ENCODE measurements around the gene CTAG1A. TPM values are rescaled to one million over a fixed set of nuclear protein-coding genes. Genes with fewer than 3 reads are reported as not detected.
A peak's percentile ranks its signal among the peaks of the same experiment; 100 is the strongest.

CTAG1A gene
- total RNA-seq, 1 donor from 2014 or later: not detected

- Mint-ChIP-seq H3K4me1 (ENCODE audit: low read depth) (peaks cover 49% of the 10 kb centered on the region), H3K9me3 (ENCODE audit: low read depth) (no peaks in the 10 kb centered on the region)
- TF ChIP-seq CTCF (IDR thresholded peaks at IDR 0.05): no peak
These were observed 42.8 kb upstream of the CTAG1A start for GRCh38 chrX:154541896-154542722.

DNA sequence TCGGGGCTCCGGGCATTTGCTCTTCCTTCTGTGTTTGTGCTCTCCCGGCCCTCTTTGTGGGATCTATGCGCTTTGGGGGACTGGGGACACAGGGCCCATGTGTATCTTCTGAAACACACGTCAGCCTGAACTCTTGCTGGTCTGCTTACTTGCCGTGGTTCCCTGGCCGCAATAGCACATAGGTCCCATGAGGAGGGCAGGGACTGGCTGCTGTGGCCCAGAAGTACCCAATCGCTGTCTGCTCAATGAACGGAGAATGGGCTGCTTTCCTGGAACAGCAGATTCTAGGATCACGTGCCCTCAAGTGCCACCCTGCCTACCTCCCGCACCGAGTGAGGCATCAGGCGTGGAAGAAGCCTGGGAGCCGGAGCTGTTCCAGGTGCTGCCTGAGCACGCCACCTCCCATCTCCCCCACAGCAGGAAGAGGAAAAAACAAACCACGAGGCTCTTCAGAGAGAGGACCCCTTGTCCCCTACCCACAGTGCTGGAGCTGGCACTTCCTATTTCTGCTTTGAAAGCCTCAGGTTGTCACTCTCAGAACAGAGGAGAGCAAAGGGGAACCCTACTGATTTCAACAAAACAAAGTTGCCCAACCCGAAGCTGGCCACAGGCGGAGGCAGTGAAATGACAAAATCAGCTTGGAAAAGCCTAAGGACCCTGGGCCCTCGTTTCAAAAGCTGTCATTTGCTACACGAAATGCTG, 42.1 kb upstream of the CTAG1A start:
- H3K4me3 Mint-ChIP-seq (ENCODE audit: unreplicated experiment): no peak overlapping the region
- H3K36me3 Mint-ChIP-seq (ENCODE audit: low read depth): peaks cover 2% of the 10 kb centered on the region
- no peak for DNase-seq (ENCODE audit: low spot score)
- TF ChIP-seq CTCF (IDR thresholded peaks at IDR 0.05): no peak
- peak overlapping the region; percentile 96 for H3K27ac Mint-ChIP-seq (ENCODE audit: unreplicated experiment)
- H3K4me1 Mint-ChIP-seq (ENCODE audit: low read depth): peaks cover 50% of the 10 kb centered on the region
- H3K9me3 Mint-ChIP-seq (ENCODE audit: low read depth): peaks cover 1% of the 10 kb centered on the region
- H3K27me3 Mint-ChIP-seq (ENCODE audit: low read depth): no peaks in the 10 kb centered on the region

More at GRCh38 chrX:154541896-154542722, 42.8 kb upstream of the CTAG1A start:
- Mint-ChIP-seq H3K36me3 (ENCODE audit: low read depth) (peaks cover 2% of the 10 kb centered on the region), H3K27ac (ENCODE audit: unreplicated experiment) (peak overlapping the region; percentile 96), H3K4me3 (ENCODE audit: unreplicated experiment) (no peak overlapping the region), H3K27me3 (ENCODE audit: low read depth) (no peaks in the 10 kb centered on the region)
- no peak for DNase-seq (ENCODE audit: low spot score)

DNA sequence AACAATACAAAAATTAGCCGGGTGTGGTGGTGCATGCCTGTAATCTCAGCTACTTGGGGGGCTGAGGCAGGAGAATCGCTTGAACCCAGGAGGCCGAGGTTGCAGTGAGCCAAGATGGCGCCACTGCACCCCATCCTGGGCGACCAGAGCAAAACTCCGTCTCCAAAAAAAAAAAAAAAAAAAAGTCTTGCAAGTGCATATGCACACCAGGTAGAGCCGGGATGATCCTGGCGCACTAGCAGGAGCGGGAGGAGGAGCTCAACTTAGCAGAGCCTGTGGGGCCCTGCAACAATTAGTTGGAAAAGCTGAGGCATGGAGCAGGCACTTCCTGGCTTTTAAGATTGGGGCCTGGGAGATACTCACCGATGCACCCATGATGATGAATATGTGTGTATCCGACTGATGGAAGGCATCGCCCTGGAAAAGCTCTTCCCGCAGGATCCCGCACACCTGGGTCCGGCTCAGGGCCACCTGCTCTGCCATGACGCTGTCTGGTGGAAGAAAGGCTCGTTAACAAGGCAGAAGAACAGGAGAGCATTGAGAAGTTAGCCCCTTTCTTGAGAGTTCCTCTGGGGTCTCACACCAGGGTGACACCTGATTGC, 39.2 kb upstream of the CTAG1A start:
- Mint-ChIP-seq H3K4me3 (ENCODE audit: unreplicated experiment) (peak overlapping the region; percentile 75), H3K36me3 (ENCODE audit: low read depth) (peaks cover 4% of the 10 kb centered on the region), H3K27ac (ENCODE audit: unreplicated experiment) (peak overlapping the region; percentile 59), H3K9me3 (ENCODE audit: low read depth) (peaks cover 5% of the 10 kb centered on the region), H3K4me1 (ENCODE audit: low read depth) (peaks cover 56% of the 10 kb centered on the region), H3K27me3 (ENCODE audit: low read depth) (no peaks in the 10 kb centered on the region)
- no peak for TF ChIP-seq CTCF (IDR thresholded peaks at IDR 0.05)
- no peak for DNase-seq (ENCODE audit: low spot score)

DNA sequence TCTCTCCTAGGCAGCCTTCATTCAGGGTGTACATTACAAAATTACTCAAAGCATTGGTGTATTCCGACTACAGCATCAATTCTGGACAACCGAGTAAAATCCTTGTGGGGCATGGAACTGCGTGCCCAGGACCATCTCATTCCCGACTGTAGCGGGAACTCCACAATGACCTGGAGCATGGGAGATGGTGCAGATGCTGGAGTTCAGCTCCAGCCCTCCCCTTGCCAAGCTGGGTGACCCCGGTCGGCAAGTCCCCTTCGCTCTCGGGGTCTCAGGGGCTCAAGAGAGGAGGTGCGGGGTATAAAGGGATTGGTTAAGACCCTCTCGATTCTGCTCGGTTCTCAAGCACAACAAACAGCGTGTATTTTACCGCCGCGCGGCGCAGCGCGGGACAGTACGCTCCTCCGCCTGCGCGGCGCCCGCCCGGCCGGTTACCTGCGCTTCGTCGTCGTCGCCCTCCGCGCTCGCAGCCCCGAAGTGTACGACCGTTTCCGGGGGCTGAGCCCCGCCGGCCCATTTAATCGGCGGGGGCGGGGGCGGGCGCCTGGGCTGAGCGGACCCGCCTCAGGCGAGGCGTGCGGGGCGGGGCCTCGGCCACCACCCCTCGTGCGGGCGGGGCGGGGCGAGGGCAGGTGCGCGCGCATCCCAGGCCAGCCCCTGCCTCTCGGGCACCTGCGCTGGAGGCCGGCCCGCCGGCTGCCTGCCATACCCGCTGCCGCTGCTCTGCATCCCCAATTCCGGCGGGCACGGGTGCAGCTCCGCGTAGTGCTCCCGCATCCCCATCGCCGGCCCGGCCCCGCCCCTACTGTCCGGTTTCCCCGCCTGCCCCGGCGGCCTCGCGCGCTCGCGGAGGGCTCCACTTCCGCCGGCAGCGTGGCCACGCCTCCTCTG, 38.3 kb upstream of the CTAG1A start, which contains the start of gene G6PD:
Gene G6PD, minus strand, starts transcription at position 493 of the 891 bp plus-strand sequence. CDS start 691 bp downstream, outside the sequence.
- Mint-ChIP-seq H3K9me3 (ENCODE audit: low read depth) (peaks cover 5% of the 10 kb centered on the region), H3K36me3 (ENCODE audit: low read depth) (peaks cover 4% of the 10 kb centered on the region), H3K4me3 (ENCODE audit: unreplicated experiment) (peak within 1 kb of the TSS; percentile 83), H3K4me1 (ENCODE audit: low read depth) (peaks cover 47% of the 10 kb centered on the region), H3K27ac (ENCODE audit: unreplicated experiment) (peak within 1 kb of the TSS; percentile 98), H3K27me3 (ENCODE audit: low read depth) (no peaks in the 10 kb centered on the region)
- no peak for DNase-seq (ENCODE audit: low spot score)
- peak; percentile 28 for TF ChIP-seq CTCF (IDR thresholded peaks at IDR 0.05)

Measured in chondrocyte (in vitro differentiated cells).